ENCODE data around the gene FN3K. TPM values are rescaled to one million over a fixed set of nuclear protein-coding genes. Genes with fewer than 3 reads are reported as not detected.

FN3K gene
- total and polyA plus RNA-seq, 2 donors (not counting 3 experiments of a cell fraction or from before 2014, with no cell fraction given), result 2.0 to 12.0 TPM

GRCh38 chr17:82797061-82797460 is 61.6 kb downstream of the FN3K start:
- ChIA-PET POLR2A (no interaction called here), CTCF (no interaction called here)
- FAIRE-seq (no peak), DNase-seq (ENCODE audit: low read depth, low spot score) (no peak)
- no peak overlapping the region for H3K27ac ChIP-seq (ENCODE audit: insufficient read depth, low read depth, low read length)
- no peak overlapping the region for H3K4me2 ChIP-seq (ENCODE audit: insufficient read depth, low read length)
- no peaks in the 10 kb centered on the region for H3K27me3 ChIP-seq (ENCODE audit: control insufficient read depth in 2 of 2, insufficient read depth in 2 of 2, low read length in 2 of 2)
- no peaks in the 10 kb centered on the region for H3K9me1 ChIP-seq (replicated peaks; ENCODE audit: control insufficient read depth, extremely low read depth, insufficient read depth, low read length)
- H4K20me1 ChIP-seq (replicated peaks; ENCODE audit: control insufficient read depth, extremely low read depth, insufficient read depth, low read length), result no peaks in the 10 kb centered on the region
- no peak overlapping the region for H2AFZ ChIP-seq (ENCODE audit: low read depth, low read length)
- intact Hi-C loops (cut with micrococcal nuclease), result no loop called here
- no peaks in the 10 kb centered on the region for H3K9me3 ChIP-seq (replicated peaks; ENCODE audit: control insufficient read depth, insufficient read depth, low read length)
- peaks cover 0 to 5% of the 10 kb centered on the region in 2 experiments for H3K36me3 ChIP-seq (ENCODE audit: control insufficient read depth in 2 of 2, extremely low read depth in 1 of 2, insufficient read depth in 2 of 2, low read length in 2 of 2)
- dilution Hi-C loops (cut with MboI; ENCODE audit: extremely low pct_ligation_motif_present, low sequenced_read_pairs), result no loop called here
- no peak overlapping the region for H3K9ac ChIP-seq (replicated peaks; ENCODE audit: extremely low read depth, insufficient read depth, low read length)
- H3K4me1 ChIP-seq (ENCODE audit: control insufficient read depth, extremely low read depth, insufficient read depth, low read length), result no peaks in the 10 kb centered on the region
- peaks cover 2% of the 10 kb centered on the region for H3K79me2 ChIP-seq (ENCODE audit: control insufficient read depth, insufficient read depth, low read length)
- H3K4me3 ChIP-seq (replicated peaks in 1 of 3; ENCODE audit: insufficient read depth in 1 of 3, low read depth in 1 of 3, low read length in 3 of 3), result no peak overlapping the region
- no TSS peak for BruUV-seq (replicated peaks)
- no peak for TF ChIP-seq GATA2 (IDR thresholded peaks at IDR 0.05; ENCODE audit: insufficient read depth, insufficient read length, low read depth, low read length)
- TF ChIP-seq MYC (IDR thresholded peaks at IDR 0.05; ENCODE audit: low read depth, low read length), result no peak
- TF ChIP-seq, protein P1, sequence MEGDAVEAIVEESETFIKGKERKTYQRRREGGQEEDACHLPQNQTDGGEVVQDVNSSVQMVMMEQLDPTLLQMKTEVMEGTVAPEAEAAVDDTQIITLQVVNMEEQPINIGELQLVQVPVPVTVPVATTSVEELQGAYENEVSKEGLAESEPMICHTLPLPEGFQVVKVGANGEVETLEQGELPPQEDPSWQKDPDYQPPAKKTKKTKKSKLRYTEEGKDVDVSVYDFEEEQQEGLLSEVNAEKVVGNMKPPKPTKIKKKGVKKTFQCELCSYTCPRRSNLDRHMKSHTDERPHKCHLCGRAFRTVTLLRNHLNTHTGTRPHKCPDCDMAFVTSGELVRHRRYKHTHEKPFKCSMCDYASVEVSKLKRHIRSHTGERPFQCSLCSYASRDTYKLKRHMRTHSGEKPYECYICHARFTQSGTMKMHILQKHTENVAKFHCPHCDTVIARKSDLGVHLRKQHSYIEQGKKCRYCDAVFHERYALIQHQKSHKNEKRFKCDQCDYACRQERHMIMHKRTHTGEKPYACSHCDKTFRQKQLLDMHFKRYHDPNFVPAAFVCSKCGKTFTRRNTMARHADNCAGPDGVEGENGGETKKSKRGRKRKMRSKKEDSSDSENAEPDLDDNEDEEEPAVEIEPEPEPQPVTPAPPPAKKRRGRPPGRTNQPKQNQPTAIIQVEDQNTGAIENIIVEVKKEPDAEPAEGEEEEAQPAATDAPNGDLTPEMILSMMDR (IDR thresholded peaks at IDR 0.05; ENCODE audit: extremely low read depth in 1 of 2, insufficient read depth in 1 of 2, low read depth in 1 of 2, low read length in 2 of 2), result no peak
- no peak for TF ChIP-seq FOS (IDR thresholded peaks at IDR 0.05; ENCODE audit: borderline replicate concordance, insufficient read depth, low read length)
- no peak for TF ChIP-seq JUN (IDR thresholded peaks at IDR 0.05; ENCODE audit: borderline replicate concordance, insufficient read depth, insufficient read length, low read depth)
- TF ChIP-seq POLR2AphosphoS5 (IDR thresholded peaks at IDR 0.05; ENCODE audit: insufficient read depth, low read depth, low read length), result no peak
- TF ChIP-seq EZH2 (IDR thresholded peaks at IDR 0.05; ENCODE audit: borderline replicate concordance, low read depth, low read length, severe bottlenecking), result no peak
